Stimulated activated CD8-positive, alpha-beta memory T cell treated with anti-CD3 and anti-CD28 coated beads, Interleukin-15, amount 100 ng/mL, for 1 hour (primary cell): ENCODE data around the gene GNB1L.

ENCODE experiments used
- DNase-seq: peaks from one replicate; pipeline ENCODE4 v3.0.0-alpha.2; 2020; ENCODE audit warnings: low read depth

GNB1L gene

DNA sequence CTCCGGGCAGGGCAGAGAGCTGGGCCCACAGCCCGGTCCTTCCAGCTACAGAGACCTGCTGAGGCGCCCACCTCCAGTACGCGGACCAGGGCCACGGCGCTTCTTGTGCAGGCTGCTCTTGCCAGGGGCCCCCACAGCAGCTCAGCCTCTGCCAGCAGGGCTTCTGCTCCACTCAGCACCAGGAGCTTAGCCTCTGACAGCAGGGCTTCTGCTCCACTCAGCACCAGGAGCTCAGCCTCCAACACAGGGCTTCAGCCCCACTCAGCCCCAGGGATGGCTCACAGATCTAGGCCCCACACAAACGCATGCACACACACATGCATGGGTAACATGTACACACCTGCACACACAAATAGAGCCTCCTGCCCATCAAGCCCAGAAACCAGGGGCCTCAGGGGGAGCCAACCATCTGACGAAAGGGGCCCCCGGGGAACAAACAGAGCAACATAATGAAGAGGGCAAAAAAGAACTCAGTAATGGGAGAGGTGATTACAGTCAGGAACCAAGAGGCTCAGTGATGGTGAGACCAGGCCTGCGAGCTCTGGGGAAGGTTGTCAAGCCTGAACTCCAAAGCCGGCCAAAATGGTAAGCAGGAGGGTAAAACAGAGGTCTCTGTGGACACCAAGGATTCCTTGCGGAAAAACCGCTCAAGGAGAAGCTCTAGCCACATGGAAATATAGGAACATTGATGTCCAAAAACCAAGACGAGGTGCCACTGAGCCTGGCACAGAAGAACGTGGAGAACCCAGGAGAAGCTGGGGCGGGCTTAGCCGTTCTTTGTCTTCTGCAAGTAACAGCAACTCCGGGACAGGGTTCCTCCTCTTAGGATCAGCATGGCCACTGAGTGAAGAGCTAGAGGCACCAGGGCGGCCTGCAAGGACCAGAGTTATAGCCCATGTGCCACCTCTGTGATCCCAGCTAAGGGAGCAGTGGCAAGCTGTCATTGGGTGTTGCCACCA, 46.5 kb downstream of the GNB1L start:
- DNase-seq: no peak

DNA sequence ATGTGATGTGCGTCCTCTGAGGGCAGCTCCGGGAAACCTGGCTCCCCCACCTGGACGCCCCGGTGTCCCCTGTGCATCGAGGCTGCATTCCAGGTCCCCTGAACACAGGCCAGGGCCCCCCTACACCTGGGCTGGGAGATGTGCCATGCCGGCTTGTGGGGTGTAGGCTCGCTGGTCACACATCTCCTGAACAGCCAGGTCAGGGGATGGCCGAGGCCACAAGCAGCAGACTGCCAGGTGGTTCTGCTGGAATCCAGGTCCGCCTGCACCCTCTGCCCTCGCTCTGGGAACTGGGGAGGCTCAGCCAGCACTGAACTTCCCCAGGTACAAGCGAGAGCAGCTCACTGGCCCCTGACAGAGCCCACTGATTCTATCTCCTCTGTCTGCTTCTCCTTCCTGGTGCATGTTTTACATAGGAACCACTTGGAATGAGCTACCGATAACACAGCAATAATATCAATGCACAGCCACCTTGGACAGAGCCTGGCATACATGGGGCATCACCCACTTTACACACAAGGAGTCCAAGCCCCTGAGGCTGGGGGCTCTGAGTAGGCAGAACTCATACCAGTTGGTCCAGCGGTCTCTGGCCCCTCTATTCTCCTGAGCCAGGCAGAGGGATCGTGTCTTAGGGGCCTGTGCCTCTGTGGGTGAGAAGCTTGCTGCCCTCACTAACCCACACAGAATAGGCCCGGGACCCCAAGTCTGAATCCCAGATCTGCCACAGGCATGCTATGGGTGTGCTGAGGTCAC, 47.3 kb downstream of the GNB1L start:
- DNase-seq: no peak

DNA sequence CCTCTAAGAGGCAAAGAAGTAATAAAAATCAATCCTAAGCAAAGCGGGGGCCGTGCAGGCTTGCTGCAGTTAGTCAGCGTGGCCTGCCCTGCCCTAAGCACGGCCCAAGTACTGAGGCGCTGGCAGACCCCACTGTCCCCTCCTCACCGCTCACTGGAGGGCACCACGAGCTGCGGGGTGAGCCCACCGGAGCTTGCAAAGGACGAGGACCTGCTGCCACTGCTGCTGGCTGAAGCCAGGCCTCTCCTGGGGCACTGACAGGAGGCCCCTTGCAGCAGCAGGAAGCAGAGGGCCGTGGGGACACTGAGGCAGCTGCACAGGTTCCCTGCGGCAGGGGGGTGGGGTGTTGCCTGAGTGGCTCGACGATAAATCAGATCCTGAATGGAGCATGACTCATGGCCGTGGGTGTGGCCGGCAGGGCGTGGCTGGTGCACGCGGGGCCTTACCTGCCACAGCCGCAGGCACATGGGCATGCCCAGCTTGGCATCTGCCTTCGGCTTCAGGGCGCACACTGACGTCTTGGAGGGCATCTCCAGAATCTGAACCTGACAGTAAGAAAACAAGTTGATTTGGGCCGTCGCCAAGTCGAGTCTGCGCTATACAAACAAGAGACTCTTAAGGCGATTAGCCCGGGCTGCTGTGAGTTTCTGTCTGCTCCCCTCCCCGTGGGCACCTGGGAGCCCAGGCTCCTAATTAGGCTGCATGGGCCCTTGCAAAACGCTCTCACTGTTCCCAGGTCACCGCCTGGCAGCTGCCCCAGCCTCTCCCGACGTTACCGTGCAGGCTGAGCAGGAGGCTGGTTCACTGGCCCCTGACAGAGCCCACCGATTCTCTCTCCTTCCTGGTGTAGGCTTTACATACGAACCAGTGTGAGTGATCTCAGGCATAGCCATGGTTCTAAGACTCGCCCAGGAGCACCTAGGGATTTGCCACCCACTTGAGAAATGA, 48.2 kb downstream of the GNB1L start:
- no peak for DNase-seq

DNA sequence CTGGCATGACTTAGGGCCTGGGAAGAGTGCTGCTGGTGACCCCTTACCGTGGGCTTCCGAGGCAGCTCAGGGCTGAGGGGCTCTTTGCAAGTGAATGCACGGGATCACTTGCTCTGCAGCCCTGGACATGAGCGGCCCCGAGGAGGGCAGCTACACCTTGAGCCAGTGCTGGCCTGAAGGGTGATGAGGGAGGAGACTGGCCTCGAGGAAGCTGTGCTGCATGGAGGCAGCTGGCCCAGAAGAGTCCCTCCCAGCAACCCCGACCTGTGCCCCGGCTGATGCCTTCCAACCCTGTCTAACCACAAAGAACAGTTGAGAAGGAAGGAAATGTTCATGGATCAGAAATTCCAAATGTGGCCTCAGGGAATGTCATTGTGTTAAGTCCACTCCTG, 48.9 kb downstream of the GNB1L start:
- no peak for DNase-seq

DNA sequence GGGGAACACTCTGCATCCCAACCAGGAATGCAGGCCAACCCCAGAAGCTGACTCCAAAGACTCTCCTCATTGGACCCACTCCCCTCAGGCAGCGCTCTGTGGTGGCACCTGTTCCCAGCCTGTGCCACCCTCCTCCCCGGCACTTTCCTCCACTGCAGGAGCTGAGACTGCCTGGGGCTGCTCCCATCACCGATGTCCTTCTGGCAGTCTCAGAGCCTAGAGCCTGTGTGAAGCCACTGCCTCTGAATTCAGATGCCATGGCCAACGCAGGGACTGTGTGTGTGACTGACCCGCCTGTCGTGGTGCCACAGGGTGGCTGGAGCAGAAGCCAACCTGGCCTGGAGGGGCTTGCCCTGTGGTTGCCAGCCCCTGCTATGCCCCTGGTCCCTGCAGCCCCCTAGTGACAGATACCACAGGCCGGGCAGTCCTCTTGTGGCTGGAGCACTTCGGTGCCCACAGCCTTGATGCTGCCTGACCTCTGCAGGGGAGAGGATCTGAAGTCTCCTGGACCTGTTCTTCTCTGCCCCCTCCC, 50.9 kb downstream of the GNB1L start:
- DNase-seq: no peak

DNA sequence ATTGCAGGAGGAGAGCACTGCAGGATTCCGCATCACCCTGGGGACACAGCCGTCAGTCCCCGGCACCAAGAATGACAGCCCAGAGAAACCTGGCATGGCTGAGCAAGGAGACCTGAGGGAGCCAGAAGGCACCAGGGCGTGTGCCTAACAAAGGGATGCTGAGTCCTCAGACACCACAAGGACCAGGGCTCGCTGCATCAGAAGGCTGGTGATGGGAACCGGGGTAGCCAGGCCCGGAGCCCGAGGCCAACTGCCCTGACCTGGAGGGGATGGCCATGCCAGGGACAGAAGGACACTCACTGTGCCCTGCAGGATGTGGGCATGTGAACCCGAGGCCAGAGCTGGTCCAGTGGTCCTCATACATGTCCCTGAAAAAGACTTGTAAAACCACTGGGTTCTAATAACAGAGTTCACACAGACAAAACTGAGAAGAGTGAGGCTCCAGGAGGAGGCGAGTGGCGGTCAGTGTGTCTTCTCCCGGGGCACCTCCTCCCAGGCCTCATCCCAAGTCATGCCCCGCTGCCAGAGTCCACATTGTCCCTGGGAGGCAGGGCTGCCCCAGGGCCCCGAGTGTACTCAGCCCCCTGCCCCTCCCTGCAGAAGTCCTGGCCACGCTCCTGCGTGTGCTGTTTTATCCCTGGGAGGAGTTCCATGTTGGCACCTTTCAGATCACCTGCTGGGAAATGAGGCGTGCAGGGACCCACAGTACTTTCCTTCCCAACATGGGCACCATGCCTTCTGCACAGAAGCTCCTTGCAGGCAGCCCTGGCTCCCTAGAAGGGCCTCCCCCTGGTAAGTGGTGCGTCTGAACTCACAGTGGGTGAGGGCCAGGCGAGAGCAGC, 51.6 kb downstream of the GNB1L start:
- no peak for DNase-seq

DNA sequence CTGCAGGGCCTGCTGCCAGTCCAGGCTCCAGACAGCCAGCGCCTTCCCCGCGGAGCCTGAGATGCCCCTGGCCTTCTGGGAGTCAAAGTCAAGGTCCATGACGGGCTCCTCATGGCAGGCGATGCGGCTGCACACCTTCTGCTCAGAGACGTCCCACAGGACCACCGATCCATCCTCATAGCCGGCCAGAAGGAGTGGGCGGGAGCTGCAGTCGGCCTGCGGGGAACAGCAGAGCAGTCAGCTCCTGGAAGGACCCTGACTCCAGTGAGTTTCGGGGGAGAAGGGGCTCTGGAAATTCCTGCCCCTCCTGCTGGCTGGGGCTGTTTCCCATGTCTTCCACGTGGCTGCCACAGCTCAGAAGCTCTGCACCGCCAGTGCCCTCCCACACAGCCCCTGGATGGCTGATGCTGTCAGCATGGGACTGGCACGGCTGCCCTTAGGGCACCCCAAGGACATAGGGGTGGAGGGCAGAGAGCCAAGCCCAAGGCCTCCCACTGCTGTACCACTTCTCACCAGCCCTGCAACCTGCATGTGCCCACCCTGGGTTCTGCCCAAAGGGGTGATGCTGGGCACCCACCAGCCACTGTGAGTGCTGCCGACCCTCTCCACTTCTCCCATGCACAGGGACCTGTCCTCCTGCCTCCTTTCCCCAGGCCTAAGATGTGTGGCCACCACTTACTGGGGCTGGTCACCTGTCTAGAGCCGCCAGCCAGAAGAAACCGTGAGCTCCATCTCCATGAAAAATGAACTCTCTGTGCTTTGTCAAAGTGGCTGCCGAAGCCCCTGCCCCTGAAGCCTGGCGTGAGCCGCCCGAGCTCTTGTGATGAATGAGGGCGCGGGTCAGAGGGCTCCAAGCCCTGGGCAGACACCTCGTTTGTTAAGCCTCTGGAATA, 52.4 kb downstream of the GNB1L start:
- DNase-seq: no peak

DNA sequence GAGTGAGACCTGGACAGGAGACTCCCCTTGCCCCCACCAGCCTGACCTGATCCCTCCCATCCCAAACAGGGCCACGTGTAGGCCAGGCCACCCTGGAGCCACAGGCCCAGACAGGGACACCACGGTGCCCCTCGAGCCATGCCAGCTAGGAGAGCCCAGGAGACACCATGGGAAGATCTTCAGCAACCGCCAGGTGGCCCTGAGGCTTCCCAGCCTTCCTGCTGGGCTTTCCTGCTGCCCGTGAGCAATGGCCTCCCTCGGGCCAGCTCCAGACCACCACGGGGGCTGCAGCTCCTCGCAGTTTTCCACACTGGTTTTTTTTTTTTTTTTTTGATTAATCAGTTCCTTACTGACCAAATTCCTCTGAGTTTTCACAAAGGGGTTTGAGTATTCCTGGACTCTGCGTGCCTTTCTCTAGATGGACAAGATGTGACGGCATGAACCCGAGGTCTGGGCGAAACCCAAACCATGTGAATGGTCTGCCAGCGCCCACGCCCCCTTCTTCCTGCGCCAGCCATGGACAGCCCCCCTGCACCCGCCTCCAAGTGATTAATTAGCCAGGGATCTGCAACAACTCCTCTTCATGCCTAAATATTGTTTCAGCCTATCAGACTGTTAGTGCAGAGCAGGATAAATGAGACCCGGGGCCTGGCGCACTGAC, 53.2 kb downstream of the GNB1L start:
- no peak for DNase-seq

DNA sequence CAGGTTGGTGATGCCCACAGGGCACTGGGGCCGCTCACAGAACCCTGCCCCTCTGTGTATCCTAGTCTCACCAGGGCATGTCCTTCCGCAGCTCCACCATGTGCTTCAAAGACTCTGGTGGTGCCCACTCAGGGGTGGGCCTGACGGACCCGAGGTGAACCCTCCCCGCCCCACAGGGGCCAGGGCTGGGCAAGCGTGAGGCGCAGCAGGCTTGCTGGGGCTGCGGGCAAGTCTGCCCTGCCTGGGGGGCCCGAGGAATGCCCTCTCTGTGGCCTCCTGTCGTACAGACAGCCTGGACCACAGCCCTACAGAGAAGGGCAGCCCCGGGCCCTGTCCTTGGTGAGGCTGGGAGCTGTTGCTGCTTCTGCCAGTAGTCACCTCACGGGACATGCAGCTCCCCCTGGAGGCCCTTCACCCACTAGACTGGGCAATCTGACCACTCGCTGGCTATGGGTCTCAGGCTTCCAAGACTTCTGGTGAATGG, 53.9 kb downstream of the GNB1L start:
- no peak for DNase-seq

DNA sequence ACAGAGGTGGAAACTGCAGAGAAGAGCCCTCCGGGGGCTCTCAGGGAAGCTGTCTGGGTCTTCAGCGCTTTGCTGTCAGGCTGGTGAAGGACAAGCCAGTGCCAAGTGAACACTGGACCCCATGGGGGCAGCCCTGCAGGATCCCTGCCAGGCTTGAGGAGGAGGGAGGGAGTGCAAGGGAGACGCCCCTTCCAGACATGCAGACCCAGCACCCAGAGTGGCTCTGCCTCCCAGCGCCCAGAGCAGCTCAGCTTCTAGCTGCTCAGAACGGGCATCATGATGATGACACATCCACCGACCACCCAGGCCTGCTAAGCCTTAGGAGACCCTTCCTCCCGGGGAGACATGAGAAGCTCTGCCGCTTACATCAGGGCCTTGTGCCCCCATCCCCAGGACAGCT, 54.4 kb downstream of the GNB1L start:
- DNase-seq: no peak

DNA sequence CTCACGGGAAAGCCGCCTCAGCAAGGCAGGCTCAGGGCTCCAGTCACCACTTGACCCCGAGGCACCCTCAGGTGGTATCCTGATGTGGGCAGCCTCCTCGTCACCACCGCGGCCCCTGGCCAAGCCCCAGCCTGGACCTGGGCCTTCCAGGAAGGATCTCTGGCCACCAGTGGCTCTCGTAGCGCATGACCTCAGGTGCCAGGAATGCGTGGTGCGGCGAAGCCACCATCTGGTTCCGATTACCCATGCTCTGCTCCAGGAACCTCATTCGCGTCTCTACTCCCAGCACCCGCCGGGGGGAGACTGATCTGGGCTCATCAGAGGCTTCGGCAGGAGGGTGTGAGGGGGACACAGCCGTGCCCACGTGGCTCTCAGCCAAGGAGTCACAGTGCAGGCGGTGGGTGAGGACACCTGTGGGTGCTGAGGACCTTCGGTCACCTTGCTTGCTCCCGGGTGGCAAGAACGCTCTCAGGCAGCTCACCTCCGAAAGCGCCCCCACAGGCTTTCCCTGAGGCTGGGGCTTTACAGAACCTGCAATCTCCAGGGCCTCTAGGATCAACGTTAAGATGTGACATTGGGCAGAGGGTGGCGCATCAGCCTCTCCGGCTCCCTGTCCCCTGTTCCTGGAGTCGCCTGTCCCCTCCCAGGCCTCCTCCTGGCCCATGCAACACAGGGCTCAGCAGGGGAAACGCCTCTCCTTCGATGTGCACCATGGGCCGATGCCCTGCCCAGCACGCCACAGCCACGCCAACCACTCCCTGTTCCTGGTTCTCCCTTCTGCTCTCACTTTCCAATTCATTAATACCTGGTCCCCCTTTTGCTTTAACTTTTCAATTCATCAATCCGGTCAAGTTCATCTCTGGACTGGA, 55.1 kb downstream of the GNB1L start:
- no peak for DNase-seq

DNA sequence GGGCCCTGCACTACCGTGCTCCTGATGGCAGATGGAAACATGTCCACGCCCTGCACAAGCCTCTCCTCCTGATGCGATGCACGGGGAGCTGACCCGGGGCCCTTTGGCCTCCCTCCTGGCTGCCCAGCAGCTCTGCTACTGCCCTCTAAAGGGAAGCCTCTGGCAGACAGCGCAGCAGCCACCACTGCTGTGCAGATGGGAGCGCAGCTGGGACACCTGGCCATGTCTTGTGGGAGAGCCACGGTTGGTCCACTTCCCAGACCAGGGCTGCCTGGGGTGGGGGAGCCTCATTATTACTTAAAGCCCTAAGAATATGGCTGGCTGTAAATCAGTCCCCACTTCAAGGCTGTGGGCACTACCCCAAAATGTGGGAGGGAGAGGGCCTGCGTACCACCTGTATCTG, 55.8 kb downstream of the GNB1L start:
- DNase-seq: no peak

DNA sequence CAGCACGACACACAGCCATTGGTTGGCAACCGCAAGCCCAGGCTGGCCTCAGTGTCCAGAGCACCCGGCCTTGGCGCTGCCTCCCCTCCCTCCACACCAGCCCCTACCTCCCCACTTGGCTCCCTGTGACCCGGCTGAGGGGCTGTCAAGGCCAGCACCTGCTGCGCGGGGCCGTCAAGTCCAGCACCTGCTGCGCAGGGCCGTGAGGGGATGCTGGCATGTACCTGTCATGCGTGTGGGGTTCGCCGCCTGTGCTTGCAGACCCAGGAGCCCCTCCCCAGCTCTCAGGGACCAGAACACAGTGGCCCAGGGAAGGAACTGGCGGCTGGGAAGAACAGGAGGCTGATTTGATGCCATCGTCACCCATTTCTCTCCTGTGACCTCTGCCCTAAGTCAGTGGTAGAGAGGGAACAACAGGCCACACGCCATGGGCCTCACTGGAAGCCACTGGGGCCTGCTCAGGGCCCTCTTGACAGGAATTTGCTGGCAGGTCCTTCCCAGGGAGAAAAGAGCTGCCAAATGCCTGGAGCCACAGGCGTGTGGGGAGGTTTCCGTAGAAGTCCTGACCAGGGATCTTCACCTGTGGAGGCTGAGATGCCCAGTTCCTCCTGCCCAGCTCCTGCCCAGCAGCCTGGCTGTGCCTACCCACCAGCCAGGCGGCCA, 56.5 kb downstream of the GNB1L start:
- DNase-seq: no peak

DNA sequence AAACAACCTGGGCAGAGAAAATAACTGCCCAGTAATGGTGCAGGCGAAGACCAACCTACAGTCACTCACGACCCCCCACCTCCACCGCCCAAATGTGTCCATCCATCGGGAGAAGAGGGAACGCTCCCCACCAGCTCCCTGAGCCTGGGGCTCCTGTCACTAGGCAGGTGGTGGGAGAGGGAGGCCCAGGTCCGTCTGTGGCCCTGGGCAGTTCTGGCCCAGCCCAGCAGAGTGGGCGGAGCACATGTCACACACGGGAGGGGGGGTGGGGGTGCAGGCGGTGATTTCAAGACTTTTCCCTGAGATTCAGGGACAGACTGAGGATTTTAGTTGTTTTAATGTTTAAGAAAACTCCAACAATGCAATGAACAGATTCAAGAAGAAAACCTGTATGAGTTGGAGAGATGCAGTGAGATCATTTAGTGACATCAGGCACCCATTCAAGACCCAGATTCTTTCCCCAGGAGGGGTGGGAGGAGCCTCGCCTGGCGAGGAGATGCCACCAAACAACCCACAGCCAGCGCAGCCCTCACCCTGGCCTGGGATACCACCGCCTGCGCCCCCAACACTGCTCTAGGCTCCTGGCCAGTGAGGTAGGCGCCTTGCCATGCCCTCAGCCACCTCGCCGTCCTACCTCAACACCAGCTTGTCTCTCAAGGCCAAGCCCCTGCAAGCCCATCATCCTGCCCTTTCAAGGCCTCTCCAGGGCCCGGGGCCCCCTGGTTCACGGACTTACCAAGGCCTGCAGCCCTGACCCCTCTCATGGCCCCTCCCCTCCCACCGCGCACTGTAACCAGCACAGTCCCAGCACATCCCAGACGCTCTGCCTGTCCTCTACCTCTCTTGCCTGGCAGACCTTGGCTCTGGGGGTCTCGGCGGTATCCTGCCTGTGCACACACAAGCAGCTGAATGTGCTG, 57.3 kb downstream of the GNB1L start:
- no peak for DNase-seq

DNA sequence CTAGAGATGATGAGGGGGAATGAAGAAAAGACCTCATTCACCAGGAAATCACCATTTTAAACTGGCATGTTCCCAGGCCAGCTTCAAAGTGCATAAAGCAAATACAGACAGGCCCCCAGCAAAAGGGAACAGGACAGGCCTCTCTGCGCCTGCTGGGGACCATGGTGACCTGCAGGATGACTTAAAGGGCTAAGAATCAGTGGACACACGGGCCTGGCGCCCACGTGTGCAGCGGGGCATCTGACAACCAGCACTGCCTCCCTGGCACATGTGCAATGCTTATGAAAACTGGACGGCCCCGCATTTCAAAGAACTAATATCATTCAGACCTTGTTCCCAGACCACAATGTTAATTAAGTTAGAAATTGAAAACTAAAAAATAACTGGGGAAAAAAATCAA, 58.5 kb downstream of the GNB1L start:
- no peak for DNase-seq

DNA sequence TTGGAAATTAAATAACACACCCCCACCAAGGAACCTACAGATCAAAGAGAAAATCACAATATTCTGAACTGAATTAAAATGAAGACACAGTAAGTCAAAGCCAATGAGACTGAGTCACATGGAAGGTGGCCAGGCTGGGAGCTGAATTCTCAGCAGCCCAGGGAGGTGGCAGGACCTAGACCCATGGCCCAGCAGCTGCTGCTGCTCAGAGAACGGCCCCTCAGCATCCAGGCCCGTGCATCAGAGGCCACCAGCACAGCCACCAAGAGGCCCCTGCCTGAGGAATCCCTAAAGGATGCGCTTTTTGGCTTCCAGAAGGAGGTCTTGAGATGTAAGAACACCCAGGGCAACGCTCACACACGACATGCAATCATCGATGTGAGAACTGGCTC, 59.1 kb downstream of the GNB1L start:
- no peak for DNase-seq
